ENCODE results near the gene SELENOT.

The SELENOT gene

DNA sequence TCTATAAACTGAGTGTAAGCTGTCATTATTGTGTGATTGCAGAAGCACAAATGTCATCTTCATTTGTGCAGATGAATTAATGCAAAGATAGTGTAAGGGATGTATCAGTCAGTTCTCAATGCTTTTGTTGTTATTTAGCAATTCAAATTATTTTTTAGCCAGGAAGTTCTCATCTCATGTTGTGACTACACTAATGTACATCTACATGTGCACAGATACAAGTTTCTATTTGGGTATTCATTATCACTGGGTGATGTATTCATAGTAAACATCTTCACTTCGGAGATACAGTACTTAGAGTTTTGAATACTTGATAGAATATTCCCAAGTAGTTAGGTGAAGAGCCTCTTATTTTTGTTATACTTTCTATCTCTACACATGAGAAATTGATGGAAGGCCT lies 45.4 kb upstream of the SELENOT start:
- Histone ChIP-seq H3K27me3 (ENCODE audit: insufficient read depth, low read length, poor library complexity, severe bottlenecking) (no peaks in the 10 kb centered on the region), H4K20me1 (ENCODE audit: insufficient read depth, low read length, poor library complexity, severe bottlenecking) (peaks cover 4% of the 10 kb centered on the region), H3K9ac (ENCODE audit: low read depth, low read length, poor library complexity, severe bottlenecking) (no peak overlapping the region), H3K4me3 (ENCODE audit: low read length, poor library complexity, severe bottlenecking) (no peak overlapping the region), H3K4me2 (ENCODE audit: low read depth, low read length, poor library complexity, severe bottlenecking) (no peak overlapping the region), H3K9me2 (replicated peaks; ENCODE audit: low read depth, low read length) (no peaks in the 10 kb centered on the region), H3K36me3 (ENCODE audit: insufficient read depth, low read length) (peaks cover 44% of the 10 kb centered on the region; the same call in 1 of the 2 replicates), H3F3A (ENCODE audit: low read depth) (no peaks in the 10 kb centered on the region), H3K9me3 (ENCODE audit: insufficient read depth, low read depth, low read length) (no peaks in the 10 kb centered on the region), H3K4me1 (ENCODE audit: insufficient read depth, low read length, poor library complexity, severe bottlenecking) (peaks cover 18% of the 10 kb centered on the region), H2AFZ (ENCODE audit: low read length) (no peak overlapping the region), H3K79me2 (ENCODE audit: insufficient read depth, low read length) (peaks cover 62% of the 10 kb centered on the region)
- TF ChIP-seq EZH2phosphoT487 (IDR thresholded peaks at IDR 0.05; ENCODE audit: borderline replicate concordance) (no peak), CTCF (conservative IDR thresholded peaks at IDR 0.05; ENCODE audit: low read length) (no peak)

GRCh38 chr3:150564243-150564642 lies 38.9 kb upstream of the SELENOT start:
- no peak overlapping the region for H3K4me2 ChIP-seq (ENCODE audit: low read depth, low read length, poor library complexity, severe bottlenecking)
- TF ChIP-seq EZH2phosphoT487 (IDR thresholded peaks at IDR 0.05; ENCODE audit: borderline replicate concordance) (no peak), CTCF (conservative IDR thresholded peaks at IDR 0.05; ENCODE audit: low read length) (no peak)
- H3F3A ChIP-seq (ENCODE audit: low read depth) = no peaks in the 10 kb centered on the region
- no peak overlapping the region for H3K4me3 ChIP-seq (ENCODE audit: low read length, poor library complexity, severe bottlenecking)
- H2AFZ ChIP-seq (ENCODE audit: low read length) = no peak overlapping the region
- peaks cover 13% of the 10 kb centered on the region; the same call in 1 of the 2 replicates for H3K79me2 ChIP-seq (ENCODE audit: insufficient read depth, low read length)
- H3K36me3 ChIP-seq (ENCODE audit: insufficient read depth, low read length) = peaks cover 73% of the 10 kb centered on the region
- H3K4me1 ChIP-seq (ENCODE audit: insufficient read depth, low read length, poor library complexity, severe bottlenecking) = no peaks in the 10 kb centered on the region
- H3K9me3 ChIP-seq (ENCODE audit: insufficient read depth, low read depth, low read length) = no peaks in the 10 kb centered on the region
- H3K9ac ChIP-seq (ENCODE audit: low read depth, low read length, poor library complexity, severe bottlenecking) = no peak overlapping the region
- no peaks in the 10 kb centered on the region for H4K20me1 ChIP-seq (ENCODE audit: insufficient read depth, low read length, poor library complexity, severe bottlenecking)
- H3K27me3 ChIP-seq (ENCODE audit: insufficient read depth, low read length, poor library complexity, severe bottlenecking) = no peaks in the 10 kb centered on the region
- H3K9me2 ChIP-seq (replicated peaks; ENCODE audit: low read depth, low read length) = no peaks in the 10 kb centered on the region

GRCh38 chr3:150567328-150567727 lies 35.8 kb upstream of the SELENOT start:
- Histone ChIP-seq H4K20me1 (ENCODE audit: insufficient read depth, low read length, poor library complexity, severe bottlenecking) (no peaks in the 10 kb centered on the region), H2AFZ (ENCODE audit: low read length) (no peak overlapping the region), H3F3A (ENCODE audit: low read depth) (no peaks in the 10 kb centered on the region), H3K79me2 (ENCODE audit: insufficient read depth, low read length) (no peaks in the 10 kb centered on the region), H3K27me3 (ENCODE audit: insufficient read depth, low read length, poor library complexity, severe bottlenecking) (no peaks in the 10 kb centered on the region), H3K36me3 (ENCODE audit: insufficient read depth, low read length) (peaks cover 80% of the 10 kb centered on the region), H3K4me1 (ENCODE audit: insufficient read depth, low read length, poor library complexity, severe bottlenecking) (no peaks in the 10 kb centered on the region), H3K4me3 (ENCODE audit: low read length, poor library complexity, severe bottlenecking) (no peak overlapping the region), H3K4me2 (ENCODE audit: low read depth, low read length, poor library complexity, severe bottlenecking) (no peak overlapping the region), H3K9ac (ENCODE audit: low read depth, low read length, poor library complexity, severe bottlenecking) (no peak overlapping the region), H3K9me3 (ENCODE audit: insufficient read depth, low read depth, low read length) (no peaks in the 10 kb centered on the region), H3K9me2 (replicated peaks; ENCODE audit: low read depth, low read length) (no peaks in the 10 kb centered on the region)
- TF ChIP-seq CTCF (conservative IDR thresholded peaks at IDR 0.05; ENCODE audit: low read length) (no peak), EZH2phosphoT487 (IDR thresholded peaks at IDR 0.05; ENCODE audit: borderline replicate concordance) (no peak)
